Measurements from ENCODE around the gene TPCN1. TPM values are rescaled to one million over a fixed set of nuclear protein-coding genes. Genes with fewer than 3 reads are reported as not detected.

Gene TPCN1
- total RNA-seq, 3 donors from 2014 or later (not counting 1 experiment from before 2014, with no cell fraction given) = 7.2 to 21.4 (median 10.7) TPM

- Histone ChIP-seq H3K27ac (ENCODE audit: low read length) (no peak overlapping the region), H3K9me3 (ENCODE audit: control insufficient read depth, insufficient read depth, low read length) (peaks cover 5% of the 10 kb centered on the region), H3K4me1 (ENCODE audit: control insufficient read depth, insufficient read depth, low read length) (no peaks in the 10 kb centered on the region), H3K27me3 (ENCODE audit: control insufficient read depth, insufficient read depth, low read length) (no peaks in the 10 kb centered on the region), H3K36me3 (ENCODE audit: control insufficient read depth, insufficient read depth, low read length) (peaks cover 2% of the 10 kb centered on the region), H3K4me3 (ENCODE audit: low read length) (no peak overlapping the region)
- H3K27me3 Mint-ChIP-seq (ENCODE audit: low read depth in 2 of 2) = no peaks in the 10 kb centered on the region
- intact Hi-C loops (cut with micrococcal nuclease) = no loop called here
- 92% methylated on average over 11 of the region's 11 CpGs for WGBS (ENCODE audit: insufficient coverage)
- H3K36me3 Mint-ChIP-seq = no peaks in the 10 kb centered on the region
- H3K4me1 Mint-ChIP-seq = no peaks in the 10 kb centered on the region
- TF ChIP-seq CTCF (IDR thresholded peaks at IDR 0.05) = no peak
- H3K9me3 Mint-ChIP-seq = no peaks in the 10 kb centered on the region
- no peak for DNase-seq
- H3K27ac Mint-ChIP-seq = no peak overlapping the region
- no peak for ATAC-seq
- H3K4me3 Mint-ChIP-seq = no peak overlapping the region
Measured at GRCh38 chr12:113248842-113249435, 27.7 kb downstream of the TPCN1 start.

GRCh38 chr12:113249546-113249945 lies 28.3 kb downstream of the TPCN1 start:
- no peaks in the 10 kb centered on the region for H3K4me1 ChIP-seq (ENCODE audit: control insufficient read depth, insufficient read depth, low read length)
- Mint-ChIP-seq H3K27me3 (ENCODE audit: low read depth in 2 of 2) (no peaks in the 10 kb centered on the region), H3K4me3 (no peak overlapping the region), H3K9me3 (no peaks in the 10 kb centered on the region), H3K36me3 (no peaks in the 10 kb centered on the region), H3K27ac (no peak overlapping the region), H3K4me1 (no peaks in the 10 kb centered on the region)
- peaks cover 2% of the 10 kb centered on the region for H3K36me3 ChIP-seq (ENCODE audit: control insufficient read depth, insufficient read depth, low read length)
- no peak for TF ChIP-seq CTCF (IDR thresholded peaks at IDR 0.05)
- no peak overlapping the region for H3K4me3 ChIP-seq (ENCODE audit: low read length)
- DNase-seq (no peak), ATAC-seq (no peak)
- H3K9me3 ChIP-seq (ENCODE audit: control insufficient read depth, insufficient read depth, low read length) = peaks cover 5% of the 10 kb centered on the region
- intact Hi-C loops (cut with micrococcal nuclease) = no loop called here
- H3K27me3 ChIP-seq (ENCODE audit: control insufficient read depth, insufficient read depth, low read length) = no peaks in the 10 kb centered on the region
- 96% methylated on average over 12 of the region's 12 CpGs for WGBS (ENCODE audit: insufficient coverage)
- H3K27ac ChIP-seq (ENCODE audit: low read length) = no peak overlapping the region

- no peaks in the 10 kb centered on the region for H3K4me1 ChIP-seq (ENCODE audit: control insufficient read depth, insufficient read depth, low read length)
- H3K4me1 Mint-ChIP-seq = no peaks in the 10 kb centered on the region
- 93% methylated on average over 6 of the region's 6 CpGs for WGBS (ENCODE audit: insufficient coverage)
- H3K27me3 ChIP-seq (ENCODE audit: control insufficient read depth, insufficient read depth, low read length) = no peaks in the 10 kb centered on the region
- H3K4me3 ChIP-seq (ENCODE audit: low read length) = no peak overlapping the region
- no peaks in the 10 kb centered on the region for H3K36me3 Mint-ChIP-seq
- DNase-seq (no peak), ATAC-seq (no peak)
- H3K4me3 Mint-ChIP-seq = no peak overlapping the region
- H3K9me3 Mint-ChIP-seq = no peaks in the 10 kb centered on the region
- H3K9me3 ChIP-seq (ENCODE audit: control insufficient read depth, insufficient read depth, low read length) = peaks cover 5% of the 10 kb centered on the region
- H3K36me3 ChIP-seq (ENCODE audit: control insufficient read depth, insufficient read depth, low read length) = peaks cover 2% of the 10 kb centered on the region
- TF ChIP-seq CTCF (IDR thresholded peaks at IDR 0.05) = no peak
- no peaks in the 10 kb centered on the region for H3K27me3 Mint-ChIP-seq (ENCODE audit: low read depth in 2 of 2)
- intact Hi-C loops (cut with micrococcal nuclease) = no loop called here
- no peak overlapping the region for H3K27ac ChIP-seq (ENCODE audit: low read length)
- H3K27ac Mint-ChIP-seq = no peak overlapping the region
Measured at GRCh38 chr12:113250045-113250444, 28.8 kb downstream of the TPCN1 start.

Measured in natural killer cell (primary cell).